Vagina (tissue), 2 donors: Measurements from ENCODE around the gene MFAP3.

Experiments
- CTCF ChIP-seq, 3 experiments: fragments of 450-650 bp in 2 of 3; fragments of 200-600 bp in 1 of 3; sonication (generic) in 1 of 3; IDR thresholded peaks; one replicate each; pipeline ENCODE4 v1.5.1; 2017 to 2019; ENCODE audit warnings: antibody characterized with exemption in 3 of 3, mild to moderate bottlenecking in 2 of 3, moderate library complexity in 2 of 3
- POLR2A ChIP-seq, 2 donors: fragments of 450-650 bp; IDR thresholded peaks; one replicate each; pipeline ENCODE4 v1.6.1; 2017; ENCODE audit warnings: antibody characterized with exemption in 2 of 2, mild to moderate bottlenecking in 2 of 2, moderate library complexity in 2 of 2
- POLR2AphosphoS5 ChIP-seq, 2 donors: sonication (generic); formaldehyde crosslinking; IDR thresholded peaks; one replicate each; pipeline ENCODE4 v1.9.0; 2017; ENCODE audit warnings: antibody characterized with exemption in 2 of 2, mild to moderate bottlenecking in 2 of 2, low read depth in 1 of 2; ENCODE audit not compliant: insufficient read depth in 1 of 2

- no peak for TF ChIP-seq CTCF (IDR thresholded peaks at IDR 0.05)
- TF ChIP-seq POLR2A (IDR thresholded peaks at IDR 0.05): no peak
- no peak for TF ChIP-seq POLR2AphosphoS5 (IDR thresholded peaks at IDR 0.05; ENCODE audit: insufficient read depth in 1 of 2, low read depth in 1 of 2)
Observed at GRCh38 chr5:154031937-154032489, 6.8 kb upstream of the MFAP3 start.
